Measurements from ENCODE around the gene SYT12.

The SYT12 gene

GRCh38 chr11:67030976-67031375 is 8.0 kb downstream of the SYT12 start:
- Histone ChIP-seq H3K36me3 (ENCODE audit: insufficient read depth, low read length) (no peaks in the 10 kb centered on the region), H3K27me3 (ENCODE audit: insufficient read depth, low read length, poor library complexity) (peaks cover 11% of the 10 kb centered on the region), H3K4me2 (ENCODE audit: insufficient read depth, low read length) (no peak overlapping the region), H3K79me2 (ENCODE audit: insufficient read depth, low read length) (no peaks in the 10 kb centered on the region), H4K20me1 (ENCODE audit: insufficient read depth, low read length) (0 out of 2 replicates have a peak, but pooled peaks cover 10% of the 10 kb centered on the region), H3K9ac (ENCODE audit: low read depth, low read length) (no peak overlapping the region), H3K9me3 (ENCODE audit: insufficient read depth, low read length, severe bottlenecking) (no peaks in the 10 kb centered on the region), H2AFZ (ENCODE audit: low read depth, low read length) (no peak overlapping the region), H3K4me1 (ENCODE audit: insufficient read depth, low read length) (no peaks in the 10 kb centered on the region), H3K4me3 (ENCODE audit: low read depth in 1 of 2, low read length in 2 of 2) (no peak overlapping the region), H3K27ac (ENCODE audit: low read length) (no peak overlapping the region)
- DNase-seq (no peak), ATAC-seq (ENCODE audit: insufficient read depth, low read depth) (no peak)
- TF ChIP-seq CTCF (IDR thresholded peaks at IDR 0.05; ENCODE audit: borderline replicate concordance, extremely low read depth, low read length, poor library complexity, severe bottlenecking) (no peak), EZH2 (IDR thresholded peaks at IDR 0.05; ENCODE audit: borderline replicate concordance, low read depth, low read length, severe bottlenecking) (no peak)

- no peaks in the 10 kb centered on the region for H3K4me1 ChIP-seq (ENCODE audit: insufficient read depth, low read length)
- 0 out of 2 replicates have a peak, but pooled peaks cover 10% of the 10 kb centered on the region for H4K20me1 ChIP-seq (ENCODE audit: insufficient read depth, low read length)
- no peaks in the 10 kb centered on the region for H3K79me2 ChIP-seq (ENCODE audit: insufficient read depth, low read length)
- H3K27me3 ChIP-seq (ENCODE audit: insufficient read depth, low read length, poor library complexity) = peaks cover 11% of the 10 kb centered on the region
- H3K36me3 ChIP-seq (ENCODE audit: insufficient read depth, low read length) = no peaks in the 10 kb centered on the region
- H2AFZ ChIP-seq (ENCODE audit: low read depth, low read length) = no peak overlapping the region
- no peak overlapping the region for H3K4me3 ChIP-seq (ENCODE audit: low read depth in 1 of 2, low read length in 2 of 2)
- no peak overlapping the region for H3K4me2 ChIP-seq (ENCODE audit: insufficient read depth, low read length)
- TF ChIP-seq CTCF (IDR thresholded peaks at IDR 0.05; ENCODE audit: borderline replicate concordance, extremely low read depth, low read length, poor library complexity, severe bottlenecking) (no peak), EZH2 (IDR thresholded peaks at IDR 0.05; ENCODE audit: borderline replicate concordance, low read depth, low read length, severe bottlenecking) (no peak)
- H3K9me3 ChIP-seq (ENCODE audit: insufficient read depth, low read length, severe bottlenecking) = no peaks in the 10 kb centered on the region
- no peak for ATAC-seq (ENCODE audit: insufficient read depth, low read depth)
- DNase-seq = no peak
- H3K9ac ChIP-seq (ENCODE audit: low read depth, low read length) = no peak overlapping the region
- H3K27ac ChIP-seq (ENCODE audit: low read length) = no peak overlapping the region
Observed at GRCh38 chr11:67031791-67032561, 9.0 kb downstream of the SYT12 start.

GRCh38 chr11:67032830-67033551 is 10.1 kb downstream of the SYT12 start:
- H3K27ac ChIP-seq (ENCODE audit: low read length) = no peak overlapping the region
- no peak overlapping the region for H3K9ac ChIP-seq (ENCODE audit: low read depth, low read length)
- H3K4me2 ChIP-seq (ENCODE audit: insufficient read depth, low read length) = no peak overlapping the region

More at GRCh38 chr11:67032830-67033551, 10.1 kb downstream of the SYT12 start:
- Histone ChIP-seq H3K79me2 (ENCODE audit: insufficient read depth, low read length) (no peaks in the 10 kb centered on the region), H3K4me3 (ENCODE audit: low read depth in 1 of 2, low read length in 2 of 2) (no peak overlapping the region), H3K27me3 (ENCODE audit: insufficient read depth, low read length, poor library complexity) (peaks cover 11% of the 10 kb centered on the region), H3K4me1 (ENCODE audit: insufficient read depth, low read length) (no peaks in the 10 kb centered on the region), H4K20me1 (ENCODE audit: insufficient read depth, low read length) (0 out of 2 replicates have a peak, but pooled peaks cover 10% of the 10 kb centered on the region), H3K36me3 (ENCODE audit: insufficient read depth, low read length) (no peaks in the 10 kb centered on the region), H2AFZ (ENCODE audit: low read depth, low read length) (no peak overlapping the region), H3K9me3 (ENCODE audit: insufficient read depth, low read length, severe bottlenecking) (no peaks in the 10 kb centered on the region)
- ATAC-seq (ENCODE audit: insufficient read depth, low read depth) (no peak), DNase-seq (no peak)
- no peak for TF ChIP-seq CTCF (IDR thresholded peaks at IDR 0.05; ENCODE audit: borderline replicate concordance, extremely low read depth, low read length, poor library complexity, severe bottlenecking)
- no peak for TF ChIP-seq EZH2 (IDR thresholded peaks at IDR 0.05; ENCODE audit: borderline replicate concordance, low read depth, low read length, severe bottlenecking)
